Measurements from ENCODE around the gene MRPL4. TPM values are rescaled to one million over a fixed set of nuclear protein-coding genes. Genes with fewer than 3 reads are reported as not detected.

MRPL4 gene
- total RNA-seq, 3 donors from 2014 or later, result 40.2 to 57.7 (median 52.7) TPM

DNA sequence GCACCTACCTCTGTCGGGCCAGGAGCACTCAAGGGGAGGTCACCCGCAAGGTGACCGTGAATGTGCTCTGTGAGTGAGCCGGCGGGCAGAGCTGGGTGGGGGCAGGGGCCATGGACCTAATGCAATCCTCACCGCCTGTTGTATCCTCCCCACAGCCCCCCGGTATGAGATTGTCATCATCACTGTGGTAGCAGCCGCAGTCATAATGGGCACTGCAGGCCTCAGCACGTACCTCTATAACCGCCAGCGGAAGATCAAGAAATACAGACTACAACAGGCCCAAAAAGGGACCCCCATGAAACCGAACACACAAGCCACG lies 32.9 kb downstream of the MRPL4 start:
- no peaks in the 10 kb centered on the region for H3K9me3 ChIP-seq
- no peak for DNase-seq (ENCODE audit: low spot score in 2 of 2)
- no peaks in the 10 kb centered on the region for H3K36me3 ChIP-seq
- peaks cover 3 to 18% of the 10 kb centered on the region in 2 donors for H3K27me3 ChIP-seq
- H3K4me3 ChIP-seq, result no peak overlapping the region
- no peak for TF ChIP-seq POLR2AphosphoS5 (IDR thresholded peaks at IDR 0.05)
- TF ChIP-seq, protein P1, sequence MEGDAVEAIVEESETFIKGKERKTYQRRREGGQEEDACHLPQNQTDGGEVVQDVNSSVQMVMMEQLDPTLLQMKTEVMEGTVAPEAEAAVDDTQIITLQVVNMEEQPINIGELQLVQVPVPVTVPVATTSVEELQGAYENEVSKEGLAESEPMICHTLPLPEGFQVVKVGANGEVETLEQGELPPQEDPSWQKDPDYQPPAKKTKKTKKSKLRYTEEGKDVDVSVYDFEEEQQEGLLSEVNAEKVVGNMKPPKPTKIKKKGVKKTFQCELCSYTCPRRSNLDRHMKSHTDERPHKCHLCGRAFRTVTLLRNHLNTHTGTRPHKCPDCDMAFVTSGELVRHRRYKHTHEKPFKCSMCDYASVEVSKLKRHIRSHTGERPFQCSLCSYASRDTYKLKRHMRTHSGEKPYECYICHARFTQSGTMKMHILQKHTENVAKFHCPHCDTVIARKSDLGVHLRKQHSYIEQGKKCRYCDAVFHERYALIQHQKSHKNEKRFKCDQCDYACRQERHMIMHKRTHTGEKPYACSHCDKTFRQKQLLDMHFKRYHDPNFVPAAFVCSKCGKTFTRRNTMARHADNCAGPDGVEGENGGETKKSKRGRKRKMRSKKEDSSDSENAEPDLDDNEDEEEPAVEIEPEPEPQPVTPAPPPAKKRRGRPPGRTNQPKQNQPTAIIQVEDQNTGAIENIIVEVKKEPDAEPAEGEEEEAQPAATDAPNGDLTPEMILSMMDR (IDR thresholded peaks at IDR 0.05), result no peak
- no peak for TF ChIP-seq POLR2A (IDR thresholded peaks at IDR 0.05)
- intact Hi-C loops (cut with DNase I; ENCODE audit: low total_unique reads), result no loop called here
- H3K4me1 ChIP-seq, result peaks cover 7 to 9% of the 10 kb centered on the region in 2 donors
- no peak overlapping the region for H3K27ac ChIP-seq

DNA sequence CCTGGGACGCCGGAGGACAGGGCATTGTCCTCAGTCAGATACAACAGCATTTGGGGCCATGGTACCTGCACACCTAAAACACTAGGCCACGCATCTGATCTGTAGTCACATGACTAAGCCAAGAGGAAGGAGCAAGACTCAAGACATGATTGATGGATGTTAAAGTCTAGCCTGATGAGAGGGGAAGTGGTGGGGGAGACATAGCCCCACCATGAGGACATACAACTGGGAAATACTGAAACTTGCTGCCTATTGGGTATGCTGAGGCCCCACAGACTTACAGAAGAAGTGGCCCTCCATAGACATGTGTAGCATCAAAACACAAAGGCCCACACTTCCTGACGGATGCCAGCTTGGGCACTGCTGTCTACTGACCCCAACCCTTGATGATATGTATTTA lies 33.4 kb downstream of the MRPL4 start:
- Histone ChIP-seq H3K36me3 (no peaks in the 10 kb centered on the region), H3K27ac (peak overlapping the region in 1 of 2 donors; percentile 26), H3K27me3 (peaks cover 4 to 23% of the 10 kb centered on the region in 2 donors), H3K4me3 (no peak overlapping the region), H3K9me3 (no peaks in the 10 kb centered on the region), H3K4me1 (peaks cover 10 to 12% of the 10 kb centered on the region in 2 donors)
- intact Hi-C loops (cut with DNase I; ENCODE audit: low total_unique reads), result no loop called here
- no peak for DNase-seq (ENCODE audit: low spot score in 2 of 2)
- TF ChIP-seq POLR2A (IDR thresholded peaks at IDR 0.05) (no peak), POLR2AphosphoS5 (IDR thresholded peaks at IDR 0.05) (no peak)
- TF ChIP-seq, protein P1 (IDR thresholded peaks at IDR 0.05), result no peak

DNA sequence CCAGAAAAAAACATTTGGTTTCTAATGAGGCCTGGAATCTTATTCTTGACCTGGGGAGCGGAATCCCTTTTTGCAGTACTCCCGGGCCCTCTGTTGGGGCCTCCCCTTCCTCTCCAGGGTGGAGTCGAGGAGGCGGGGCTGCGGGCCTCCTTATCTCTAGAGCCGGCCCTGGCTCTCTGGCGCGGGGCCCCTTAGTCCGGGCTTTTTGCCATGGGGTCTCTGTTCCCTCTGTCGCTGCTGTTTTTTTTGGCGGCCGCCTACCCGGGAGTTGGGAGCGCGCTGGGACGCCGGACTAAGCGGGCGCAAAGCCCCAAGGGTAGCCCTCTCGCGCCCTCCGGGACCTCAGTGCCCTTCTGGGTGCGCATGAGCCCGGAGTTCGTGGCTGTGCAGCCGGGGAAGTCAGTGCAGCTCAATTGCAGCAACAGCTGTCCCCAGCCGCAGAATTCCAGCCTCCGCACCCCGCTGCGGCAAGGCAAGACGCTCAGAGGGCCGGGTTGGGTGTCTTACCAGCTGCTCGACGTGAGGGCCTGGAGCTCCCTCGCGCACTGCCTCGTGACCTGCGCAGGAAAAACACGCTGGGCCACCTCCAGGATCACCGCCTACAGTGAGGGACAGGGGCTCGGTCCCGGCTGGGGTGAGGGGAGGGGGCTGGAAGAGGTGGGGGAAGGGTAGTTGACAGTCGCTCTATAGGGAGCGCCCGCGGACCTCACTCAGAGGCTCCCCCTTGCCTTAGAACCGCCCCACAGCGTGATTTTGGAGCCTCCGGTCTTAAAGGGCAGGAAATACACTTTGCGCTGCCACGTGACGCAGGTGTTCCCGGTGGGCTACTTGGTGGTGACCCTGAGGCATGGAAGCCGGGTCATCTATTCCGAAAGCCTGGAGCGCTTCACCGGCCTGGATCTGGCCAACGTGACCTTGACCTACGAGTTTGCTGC lies 35.1 kb downstream of the MRPL4 start, which contains the start of gene ICAM4:
TSS of gene ICAM4 (plus strand) at position 153 of the 935 bp plus-strand sequence. CDS start at position 211, 58 bp downstream.
- TF ChIP-seq POLR2A (IDR thresholded peaks at IDR 0.05) (no peak), POLR2AphosphoS5 (IDR thresholded peaks at IDR 0.05) (no peak)
- TF ChIP-seq, protein P1 (IDR thresholded peaks at IDR 0.05), result no peak
- Histone ChIP-seq H3K36me3 (no peaks in the 10 kb centered on the region), H3K27me3 (peaks cover 11 to 37% of the 10 kb centered on the region in 2 donors), H3K4me3 (peak within 1 kb of the TSS in 2 of 3 donors; percentile 10 to 37), H3K9me3 (no peaks in the 10 kb centered on the region), H3K27ac (peak within 1 kb of the TSS; percentile 26 to 32), H3K4me1 (peaks cover 19 to 22% of the 10 kb centered on the region in 2 donors)
- no peak for DNase-seq (ENCODE audit: low spot score in 2 of 2)
- intact Hi-C loops (cut with DNase I; ENCODE audit: low total_unique reads), result no loop called here

DNA sequence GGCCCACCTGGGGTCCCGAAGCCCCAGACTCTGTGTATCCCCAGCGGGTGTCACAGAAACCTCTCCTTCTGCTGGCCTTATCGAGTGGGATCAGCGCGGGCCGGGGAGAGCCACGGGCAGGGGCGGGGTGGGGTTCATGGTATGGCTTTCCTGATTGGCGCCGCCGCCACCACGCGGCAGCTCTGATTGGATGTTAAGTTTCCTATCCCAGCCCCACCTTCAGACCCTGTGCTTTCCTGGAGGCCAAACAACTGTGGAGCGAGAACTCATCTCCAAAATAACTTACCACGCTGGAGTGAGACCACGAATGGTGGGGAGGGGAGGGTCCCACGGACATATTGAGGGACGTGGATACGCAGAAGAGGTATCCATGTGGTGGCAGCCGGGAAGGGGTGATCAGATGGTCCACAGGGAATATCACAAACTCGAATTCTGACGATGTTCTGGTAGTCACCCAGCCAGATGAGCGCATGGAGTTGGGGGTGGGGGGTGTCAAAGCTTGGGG lies 36.7 kb downstream of the MRPL4 start:
- peaks cover 20 to 52% of the 10 kb centered on the region in 2 donors for H3K27me3 ChIP-seq
- H3K4me3 ChIP-seq, result peak overlapping the region in 2 of 3 donors; percentile 54 to 72
- TF ChIP-seq POLR2A (IDR thresholded peaks at IDR 0.05) (no peak), POLR2AphosphoS5 (IDR thresholded peaks at IDR 0.05) (no peak)
- TF ChIP-seq, protein P1 (IDR thresholded peaks at IDR 0.05), result no peak
- H3K4me1 ChIP-seq, result peaks cover 22% of the 10 kb centered on the region in 2 donors
- intact Hi-C loops (cut with DNase I; ENCODE audit: low total_unique reads), result no loop called here
- H3K36me3 ChIP-seq, result no peaks in the 10 kb centered on the region
- no peak for DNase-seq (ENCODE audit: low spot score in 2 of 2)
- no peaks in the 10 kb centered on the region for H3K9me3 ChIP-seq
- peak overlapping the region in 1 of 2 donors; percentile 0 for H3K27ac ChIP-seq

Data from breast epithelium (tissue), 4 donors.